Activated CD4-positive, alpha-beta memory T cell treated with anti-CD3 and anti-CD28 coated beads, Interleukin-2, amount 10 ng/mL, durations not matched to agents 7 days and 5 days (primary cell): ENCODE measurements around the gene P2RX3. TPM values are rescaled to one million over a fixed set of nuclear protein-coding genes. Genes with fewer than 3 reads are reported as not detected.

ENCODE experiments used
- CTCF ChIA-PET: fragments of 350-600 bp; sonication (Branson Sonifier 250); formaldehyde crosslinking; loops from one replicate; lab custom pipeline; 2021; ENCODE audit warnings: antibody characterized with exemption, inconsistent platforms; lab: Charles Lee
- POLR2A ChIA-PET: fragments of 350-600 bp; sonication (Branson Sonifier 250); formaldehyde crosslinking; loops from one replicate; lab custom pipeline; 2021; ENCODE audit warnings: antibody characterized with exemption; lab: Charles Lee
- DNase-seq: peaks from one replicate; pipeline ENCODE4 v3.0.0-alpha.2; 2020
- H3K27ac Mint-ChIP-seq: one replicate; pipeline ENCODE4 v1.8.0; 2021; ENCODE audit warnings: mild to moderate bottlenecking, mixed read lengths
- H3K27me3 Mint-ChIP-seq: one replicate; pipeline ENCODE4 v1.8.0; 2021; ENCODE audit warnings: mixed read lengths
- H3K36me3 Mint-ChIP-seq: one replicate; pipeline ENCODE4 v1.8.0; 2021; ENCODE audit warnings: low read depth, mixed read lengths
- H3K4me1 Mint-ChIP-seq: one replicate; pipeline ENCODE4 v1.8.0; 2021; ENCODE audit warnings: mixed read lengths
- H3K4me3 Mint-ChIP-seq: one replicate; pipeline ENCODE4 v1.8.0; 2021; ENCODE audit warnings: mild to moderate bottlenecking, mixed read lengths
- H3K9me3 Mint-ChIP-seq: one replicate; pipeline ENCODE4 v1.8.0; 2021; ENCODE audit warnings: mixed read lengths
- total RNA-seq, 2 experiments: library from RNA; stranded (reverse); gene quantifications; one replicate each; pipeline ENCODE4 v1.2.3, GENCODE V29; 2021

The P2RX3 gene
- total RNA-seq, 2 experiments from 2014 or later: not detected

DNA sequence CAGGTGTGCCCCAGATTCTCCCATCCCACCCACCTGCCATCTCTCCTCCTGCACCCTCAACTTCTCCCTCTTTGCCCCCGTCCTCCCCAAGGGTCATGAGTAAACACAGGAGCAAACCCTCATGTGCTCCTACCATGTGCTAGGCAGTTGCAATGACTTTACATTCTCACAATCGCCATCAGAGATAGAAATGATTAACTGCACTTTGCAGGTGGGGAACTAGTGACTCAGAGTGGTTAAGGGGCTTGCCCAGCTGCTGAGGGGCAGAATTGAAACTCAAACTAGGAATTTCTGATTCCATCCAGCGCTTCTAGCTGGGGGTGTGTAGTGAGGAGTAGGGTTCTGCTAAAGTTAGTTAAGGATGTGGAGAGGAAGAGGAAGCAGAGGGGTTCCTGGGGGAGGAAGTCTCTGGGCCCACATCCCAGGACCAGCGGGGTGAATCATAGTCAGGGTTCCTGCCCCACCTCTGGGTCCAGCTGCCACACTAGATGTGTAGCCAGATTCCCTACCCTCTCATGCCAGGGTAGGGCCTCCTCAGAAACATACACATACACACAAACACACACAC lies 68.3 kb downstream of the P2RX3 start:
- Mint-ChIP-seq H3K27ac (peak overlapping the region; percentile 67), H3K27me3 (no peaks in the 10 kb centered on the region), H3K4me3 (no peak overlapping the region), H3K36me3 (peaks cover 59% of the 10 kb centered on the region), H3K9me3 (no peaks in the 10 kb centered on the region), H3K4me1 (peaks cover 39% of the 10 kb centered on the region)
- POLR2A ChIA-PET: interaction anchor here (1.2 kb wide), 2 partner anchors 18 to 20 kb away, joined by 3 read pairs; no protein-coding TSS in a partner anchor
- CTCF ChIA-PET: interaction anchor here (1.2 to 1.3 kb wide), 2 partner anchors 52 to 88 kb away, joined by 3 read pairs; no protein-coding TSS in a partner anchor
- DNase-seq: peak; percentile 22

DNA sequence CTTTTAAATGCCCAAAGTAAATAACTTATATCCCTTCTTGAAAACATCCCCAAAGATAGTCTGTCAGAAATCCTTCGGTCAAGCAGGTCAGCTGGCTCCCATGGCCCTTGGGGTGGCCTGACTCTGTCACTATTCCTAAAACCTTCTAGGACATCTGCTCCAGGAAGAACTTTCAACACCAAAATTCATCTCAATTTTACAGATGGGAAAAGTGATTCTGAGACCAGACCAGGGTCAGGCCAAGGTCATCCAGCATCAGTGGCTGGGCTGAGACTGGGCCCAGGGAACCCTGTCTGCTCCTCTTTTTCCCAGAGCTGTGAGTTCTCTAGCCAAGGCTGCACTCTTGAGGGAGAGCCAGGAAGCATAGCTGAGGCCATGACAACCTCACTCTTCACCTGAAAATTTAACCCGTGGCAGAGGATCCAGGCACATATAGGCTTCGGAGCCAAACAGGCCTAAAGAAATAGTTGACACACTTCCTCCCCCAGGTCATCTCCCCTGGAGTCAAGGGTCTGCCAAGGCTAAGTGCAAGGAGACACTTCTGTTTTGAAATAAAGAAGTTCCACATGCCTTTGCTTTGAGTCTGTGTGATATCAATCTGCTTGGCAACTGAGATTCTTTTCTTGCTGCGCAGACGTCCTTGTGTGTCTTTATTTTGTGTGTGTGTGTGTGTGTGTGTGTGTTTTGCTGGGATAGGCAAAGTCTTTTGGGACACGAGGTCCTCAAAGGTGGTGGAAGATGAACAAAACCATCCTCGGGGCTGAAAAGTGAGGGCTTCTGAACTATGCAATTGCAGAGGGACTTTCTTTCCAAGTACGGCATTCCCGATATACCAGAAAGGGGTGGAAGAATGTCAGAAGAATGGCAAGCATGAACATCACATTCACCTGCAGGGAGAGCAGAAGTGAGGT lies 69.1 kb downstream of the P2RX3 start:
- peak overlapping the region; percentile 67 for H3K27ac Mint-ChIP-seq
- no peak overlapping the region for H3K4me3 Mint-ChIP-seq
- ChIA-PET CTCF (interaction anchor here (1.2 to 1.4 kb wide), 3 partner anchors 15 to 87 kb away, joined by 3 read pairs; no protein-coding TSS in a partner anchor), POLR2A (interaction anchor here (1.2 kb wide), 1 partner anchor 19 kb away, joined by 3 read pairs; no protein-coding TSS in a partner anchor)
- peaks cover 66% of the 10 kb centered on the region for H3K36me3 Mint-ChIP-seq
- no peaks in the 10 kb centered on the region for H3K9me3 Mint-ChIP-seq
- DNase-seq: no peak
- H3K27me3 Mint-ChIP-seq: no peaks in the 10 kb centered on the region
- peaks cover 39% of the 10 kb centered on the region for H3K4me1 Mint-ChIP-seq

DNA sequence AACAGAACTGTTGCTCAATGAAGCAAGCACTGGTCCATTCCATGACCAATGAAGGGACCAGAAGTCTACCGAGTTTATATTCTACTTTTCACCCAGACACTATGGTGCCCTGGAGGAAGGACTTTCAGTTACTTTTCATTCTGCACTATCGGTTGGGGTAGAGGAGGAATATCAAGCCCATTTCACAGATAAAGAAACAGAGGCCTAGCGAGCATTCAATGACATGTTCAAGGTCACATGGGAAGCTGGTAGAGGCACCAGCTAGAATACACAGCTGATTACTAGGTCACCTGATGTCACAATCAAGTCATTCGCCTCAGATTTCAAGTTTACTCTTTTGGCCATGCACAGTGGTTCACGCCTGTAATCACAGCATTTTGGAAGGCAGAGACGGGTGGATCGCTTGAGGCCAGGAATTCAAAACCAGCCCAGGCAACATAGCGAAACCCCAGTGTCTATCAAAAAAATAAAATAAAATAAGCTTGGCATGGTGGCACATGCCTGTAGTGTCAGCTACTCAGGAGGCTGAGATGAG lies 69.9 kb downstream of the P2RX3 start:
- ChIA-PET CTCF (interaction anchor here (1.0 to 1.4 kb wide), 2 partner anchors 14 to 50 kb away, joined by 3 read pairs; no protein-coding TSS in a partner anchor), POLR2A (interaction anchor here (1.2 kb wide), 1 partner anchor 9 kb away, joined by 4 read pairs; no protein-coding TSS in a partner anchor)
- DNase-seq: no peak
- Mint-ChIP-seq H3K4me1 (peaks cover 39% of the 10 kb centered on the region), H3K27ac (no peak overlapping the region), H3K36me3 (peaks cover 71% of the 10 kb centered on the region), H3K27me3 (no peaks in the 10 kb centered on the region), H3K9me3 (no peaks in the 10 kb centered on the region), H3K4me3 (no peak overlapping the region)

DNA sequence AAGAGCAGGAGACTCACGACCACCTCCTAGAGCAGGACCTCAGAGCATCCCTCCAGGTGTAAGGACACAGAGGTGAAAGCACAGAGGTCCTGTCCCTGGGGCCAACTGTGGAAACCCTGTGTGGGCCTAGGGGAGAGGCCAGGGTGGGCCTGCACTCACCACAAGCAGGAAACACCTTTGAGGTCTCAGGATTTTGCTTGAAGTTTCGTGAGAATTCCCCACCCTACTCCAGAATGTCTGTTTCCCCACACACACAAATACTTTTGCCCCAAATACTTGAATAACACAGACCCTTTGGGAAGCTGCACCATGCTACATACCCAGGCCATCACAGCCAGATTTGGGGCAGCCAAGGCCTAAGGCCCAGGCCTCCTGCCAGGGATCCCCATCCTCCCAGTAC lies 70.6 kb downstream of the P2RX3 start:
- ChIA-PET CTCF (interaction anchor here (1.0 to 1.4 kb wide), 2 partner anchors 13 to 49 kb away, joined by 3 read pairs; no protein-coding TSS in a partner anchor), POLR2A (interaction anchor here (1.2 kb wide), 1 partner anchor 9 kb away, joined by 4 read pairs; no protein-coding TSS in a partner anchor)
- no peak overlapping the region for H3K4me3 Mint-ChIP-seq
- no peak overlapping the region for H3K27ac Mint-ChIP-seq
- H3K36me3 Mint-ChIP-seq: peaks cover 78% of the 10 kb centered on the region
- H3K4me1 Mint-ChIP-seq: peaks cover 46% of the 10 kb centered on the region
- no peaks in the 10 kb centered on the region for H3K9me3 Mint-ChIP-seq
- H3K27me3 Mint-ChIP-seq: no peaks in the 10 kb centered on the region
- no peak for DNase-seq

DNA sequence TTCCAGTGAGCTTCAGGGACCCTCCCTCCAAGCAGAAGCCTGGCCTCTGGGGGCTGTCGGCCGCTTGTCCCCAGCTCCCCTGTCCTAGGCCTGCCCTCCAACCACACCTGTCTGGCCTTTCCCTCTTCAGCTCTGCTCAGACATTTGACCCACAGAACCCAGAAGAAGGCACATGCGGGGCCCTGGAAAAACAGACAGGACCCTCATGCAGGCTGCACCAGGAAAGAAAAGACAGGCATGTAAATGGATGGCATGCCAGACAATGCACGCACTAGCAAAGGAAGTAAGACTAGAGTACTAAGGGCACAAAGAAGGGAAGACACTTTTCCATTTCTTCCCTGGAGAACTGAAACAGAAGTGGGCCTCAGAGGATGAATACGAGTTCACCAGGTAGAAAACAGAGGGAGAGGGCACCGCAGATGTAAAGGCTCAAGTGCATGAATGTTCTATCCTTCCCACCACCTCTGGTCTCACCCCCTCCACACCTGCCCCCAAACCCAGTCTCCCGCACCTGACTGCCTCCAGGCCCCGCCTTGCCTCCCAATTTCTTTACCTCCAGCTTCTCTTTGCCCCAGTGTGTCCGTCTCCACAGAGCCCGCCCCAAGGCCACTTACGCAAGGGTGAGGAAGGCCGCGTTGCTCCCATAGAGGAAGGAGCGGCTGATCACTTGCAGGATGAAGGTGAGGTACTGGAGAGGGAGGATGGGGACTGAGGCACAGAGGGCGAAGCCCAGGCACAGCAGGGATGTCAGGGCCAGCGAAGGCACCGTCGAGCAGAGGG lies 71.4 kb downstream of the P2RX3 start:
- Mint-ChIP-seq H3K4me3 (no peak overlapping the region), H3K36me3 (peaks cover 82% of the 10 kb centered on the region), H3K27ac (no peak overlapping the region), H3K9me3 (no peaks in the 10 kb centered on the region), H3K4me1 (peaks cover 50% of the 10 kb centered on the region), H3K27me3 (no peaks in the 10 kb centered on the region)
- DNase-seq: no peak
- CTCF ChIA-PET: no interaction called here
- POLR2A ChIA-PET: no interaction called here

DNA sequence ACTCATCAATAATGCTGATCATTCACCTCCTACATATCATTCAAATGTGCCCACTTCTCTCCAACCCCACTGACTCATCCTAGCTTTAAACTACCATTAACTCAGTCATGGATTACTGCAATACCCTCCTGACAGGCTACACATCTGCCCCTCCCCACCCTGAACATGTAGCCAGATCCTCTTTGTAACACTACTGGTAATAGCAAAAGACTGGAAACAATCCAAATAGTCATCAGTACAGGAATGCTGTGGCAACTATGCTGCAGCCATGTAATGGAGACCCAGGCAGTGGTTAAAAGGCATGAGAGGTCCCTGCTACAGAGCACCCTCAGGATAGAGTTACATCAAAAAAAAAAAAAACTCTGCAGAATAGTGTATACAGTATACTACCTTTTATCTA lies 72.1 kb downstream of the P2RX3 start:
- Mint-ChIP-seq H3K27me3 (no peaks in the 10 kb centered on the region), H3K27ac (no peak overlapping the region), H3K4me3 (no peak overlapping the region), H3K4me1 (peaks cover 49% of the 10 kb centered on the region), H3K9me3 (no peaks in the 10 kb centered on the region), H3K36me3 (peaks cover 85% of the 10 kb centered on the region)
- no peak for DNase-seq
- CTCF ChIA-PET: no interaction called here
- POLR2A ChIA-PET: no interaction called here

DNA sequence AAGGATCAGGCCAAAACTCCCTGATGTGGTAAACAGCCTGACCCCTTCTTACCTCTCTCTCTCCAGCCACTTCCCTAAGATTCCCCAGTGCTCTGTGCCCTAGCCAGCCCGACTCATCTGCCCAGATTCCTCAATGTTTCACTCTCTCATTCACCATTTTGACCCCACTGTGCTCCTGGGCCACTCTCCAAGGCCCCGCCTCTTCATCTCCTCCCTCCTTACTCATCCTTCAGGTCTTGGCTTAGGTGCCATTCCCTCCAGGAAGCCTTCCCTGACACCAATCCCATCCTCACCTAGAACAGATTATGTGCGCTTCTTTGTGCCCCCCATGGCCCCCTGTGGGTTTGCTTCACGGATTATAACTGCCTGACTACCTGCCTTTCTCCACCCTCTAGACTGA lies 75.5 kb downstream of the P2RX3 start:
- Mint-ChIP-seq H3K27ac (peak overlapping the region; percentile 7), H3K4me3 (no peak overlapping the region), H3K9me3 (no peaks in the 10 kb centered on the region), H3K27me3 (no peaks in the 10 kb centered on the region), H3K4me1 (peaks cover 23% of the 10 kb centered on the region), H3K36me3 (peaks cover 85% of the 10 kb centered on the region)
- ChIA-PET POLR2A (no interaction called here), CTCF (no interaction called here)
- DNase-seq: no peak

DNA sequence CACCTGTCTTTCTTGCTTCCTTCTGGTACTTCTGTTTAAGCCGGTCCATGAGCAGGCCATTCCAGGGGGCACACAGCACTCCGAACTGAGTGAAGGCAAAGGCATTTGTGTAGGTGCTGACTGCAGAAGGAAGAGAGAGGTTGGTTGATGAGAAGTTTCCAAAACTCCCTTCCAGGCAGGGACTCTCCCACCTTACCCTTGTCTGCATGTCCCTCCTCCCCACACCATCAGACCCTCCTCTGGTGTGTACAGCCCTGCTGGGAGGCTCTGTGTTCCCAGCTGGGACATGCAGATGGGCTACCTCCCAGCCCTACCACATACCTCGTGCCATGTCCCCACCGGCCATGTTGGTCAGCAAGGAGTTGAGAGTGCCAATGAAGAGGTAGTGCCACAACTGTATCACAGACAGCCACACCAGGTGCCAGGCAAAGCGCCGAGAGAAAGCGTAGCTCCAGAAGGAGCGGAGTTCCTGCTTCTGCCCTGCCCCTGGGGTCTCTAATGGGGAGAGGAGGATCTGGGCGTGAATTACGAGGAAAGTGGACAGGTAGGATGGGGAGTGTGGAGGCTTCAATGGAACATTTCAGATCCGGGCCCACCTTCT lies 76.6 kb downstream of the P2RX3 start:
- DNase-seq: no peak
- no peaks in the 10 kb centered on the region for H3K9me3 Mint-ChIP-seq
- CTCF ChIA-PET: no interaction called here
- no peak overlapping the region for H3K4me3 Mint-ChIP-seq
- no peak overlapping the region for H3K27ac Mint-ChIP-seq
- H3K4me1 Mint-ChIP-seq: peaks cover 28% of the 10 kb centered on the region
- peaks cover 81% of the 10 kb centered on the region for H3K36me3 Mint-ChIP-seq
- no peaks in the 10 kb centered on the region for H3K27me3 Mint-ChIP-seq
- POLR2A ChIA-PET: no interaction called here

DNA sequence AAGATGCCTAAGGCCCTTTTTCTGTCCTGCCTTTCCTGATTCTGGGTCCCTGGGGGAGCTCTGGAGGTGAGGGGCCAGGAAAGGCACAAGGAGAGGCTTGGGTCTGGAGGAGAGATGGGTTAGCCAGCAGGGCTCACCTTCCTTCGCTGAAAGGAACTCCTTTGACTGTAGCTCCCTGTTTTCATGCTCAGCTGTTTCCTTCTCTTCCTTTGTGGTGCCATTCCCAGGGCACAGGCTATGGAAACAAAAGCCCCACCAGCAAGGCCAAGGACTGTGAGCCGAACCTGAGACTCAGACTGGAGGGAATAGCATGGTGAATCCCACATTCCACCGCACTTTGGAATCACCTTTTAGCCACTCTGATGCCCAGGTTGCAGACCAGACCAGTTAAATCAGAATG lies 78.3 kb downstream of the P2RX3 start:
- peaks cover 84% of the 10 kb centered on the region for H3K36me3 Mint-ChIP-seq
- ChIA-PET POLR2A (no interaction called here), CTCF (no interaction called here)
- DNase-seq: no peak
- H3K27ac Mint-ChIP-seq: no peak overlapping the region
- H3K27me3 Mint-ChIP-seq: no peaks in the 10 kb centered on the region
- H3K4me3 Mint-ChIP-seq: no peak overlapping the region
- H3K4me1 Mint-ChIP-seq: peaks cover 35% of the 10 kb centered on the region
- no peaks in the 10 kb centered on the region for H3K9me3 Mint-ChIP-seq

- H3K9me3 Mint-ChIP-seq: no peaks in the 10 kb centered on the region
Observed at GRCh38 chr11:57417056-57417455, 78.9 kb downstream of the P2RX3 start.

DNA sequence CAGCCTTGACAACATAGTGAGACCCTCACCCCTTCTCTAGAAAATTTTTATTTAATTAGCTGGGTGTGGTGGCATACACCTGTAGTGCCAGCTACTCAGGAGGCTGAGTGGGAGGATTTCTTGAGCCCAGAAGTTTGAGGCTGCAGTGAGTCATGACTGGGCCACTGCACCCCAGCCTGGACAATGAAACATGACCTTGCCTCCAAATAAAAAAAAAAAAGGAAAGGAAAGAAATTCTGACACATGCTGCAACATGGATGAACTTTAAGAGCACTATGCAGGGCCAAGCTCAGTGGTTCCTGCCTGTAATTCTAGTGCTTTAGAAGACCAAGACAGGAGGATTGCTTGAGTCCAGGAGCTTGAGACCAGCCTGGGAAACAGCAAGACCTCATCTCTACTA lies 80.0 kb downstream of the P2RX3 start:
- Mint-ChIP-seq H3K27ac (no peak overlapping the region), H3K4me1 (peaks cover 51% of the 10 kb centered on the region)

More at GRCh38 chr11:57417056-57417455, 78.9 kb downstream of the P2RX3 start:
- Mint-ChIP-seq H3K27me3 (no peaks in the 10 kb centered on the region), H3K4me1 (peaks cover 42% of the 10 kb centered on the region), H3K27ac (no peak overlapping the region), H3K4me3 (no peak overlapping the region), H3K36me3 (peaks cover 86% of the 10 kb centered on the region)
- CTCF ChIA-PET: interaction anchor here (1.4 kb wide), 1 partner anchor 227 kb away, joined by 4 read pairs; no protein-coding TSS in a partner anchor
- POLR2A ChIA-PET: interaction anchor here (1.2 to 1.9 kb wide), 3 partner anchors 9 to 16 kb away, joined by 3 to 10 read pairs (median 4); partner anchors contain the start of gene SLC43A3
- DNase-seq: no peak

DNA sequence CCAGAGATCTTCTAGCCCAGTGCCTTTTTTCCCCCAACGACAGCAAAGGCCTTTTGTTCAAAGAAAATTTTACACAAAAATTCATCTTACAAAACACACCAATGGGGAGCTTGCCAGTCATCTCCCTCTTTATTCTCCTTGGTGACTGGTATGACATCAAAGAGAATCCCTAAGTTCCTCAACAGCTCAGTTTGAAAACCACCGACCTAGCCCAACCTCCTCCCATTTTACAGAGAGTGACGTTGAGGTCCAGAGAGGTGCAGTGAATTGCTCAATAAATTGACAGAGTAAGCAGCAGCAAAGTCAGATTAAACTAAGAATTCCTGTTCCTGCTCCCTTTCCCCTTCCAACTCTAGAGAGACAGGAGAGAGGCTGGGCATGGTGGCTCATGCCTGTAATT lies 81.0 kb downstream of the P2RX3 start:
- no peak for DNase-seq
- ChIA-PET POLR2A (no interaction called here), CTCF (interaction anchor here (2.3 kb wide), 1 partner anchor 40 kb away, joined by 7 read pairs; no protein-coding TSS in a partner anchor)
- H3K27me3 Mint-ChIP-seq: no peaks in the 10 kb centered on the region
- H3K27ac Mint-ChIP-seq: no peak overlapping the region
- H3K36me3 Mint-ChIP-seq: peaks cover 88% of the 10 kb centered on the region
- no peaks in the 10 kb centered on the region for H3K9me3 Mint-ChIP-seq
- peaks cover 51% of the 10 kb centered on the region for H3K4me1 Mint-ChIP-seq
- no peak overlapping the region for H3K4me3 Mint-ChIP-seq

More for the DNA sequence above, 80.0 kb downstream of the P2RX3 start:
- POLR2A ChIA-PET: interaction anchor here (1.2 to 1.9 kb wide), 2 partner anchors 9 to 17 kb away, joined by 3 to 10 read pairs; partner anchors contain the start of gene SLC43A3
- Mint-ChIP-seq H3K27me3 (no peaks in the 10 kb centered on the region), H3K4me3 (no peak overlapping the region), H3K9me3 (no peaks in the 10 kb centered on the region), H3K36me3 (peaks cover 88% of the 10 kb centered on the region)
- DNase-seq: no peak
- CTCF ChIA-PET: interaction anchor here (1.4 to 2.3 kb wide), 2 partner anchors 41 to 226 kb away, joined by 4 to 7 read pairs; no protein-coding TSS in a partner anchor
